Measurements from ENCODE around the gene GMPPA.

The GMPPA gene

GRCh38 chr2:219486380-219486959 is 12.2 kb upstream of the GMPPA start:
- DNase-seq (ENCODE audit: low spot score): no peak

- no peak for DNase-seq (ENCODE audit: low spot score)
Measured at GRCh38 chr2:219488149-219488843, 10.4 kb upstream of the GMPPA start.

GRCh38 chr2:219488844-219489194 is 9.9 kb upstream of the GMPPA start:
- no peak for DNase-seq (ENCODE audit: low spot score)

GRCh38 chr2:219489315-219489714 is 9.4 kb upstream of the GMPPA start:
- no peak for DNase-seq (ENCODE audit: low spot score)

GRCh38 chr2:219490186-219490585 is 8.5 kb upstream of the GMPPA start:
- no peak for DNase-seq (ENCODE audit: low spot score)

GRCh38 chr2:219490600-219491130 is 8.0 kb upstream of the GMPPA start:
- no peak for DNase-seq (ENCODE audit: low spot score)

- no peak for DNase-seq (ENCODE audit: low spot score)
Measured at GRCh38 chr2:219491278-219491963, 7.3 kb upstream of the GMPPA start.

- no peak for DNase-seq (ENCODE audit: low spot score)
Measured at GRCh38 chr2:219492575-219492974, 6.1 kb upstream of the GMPPA start.

GRCh38 chr2:219493086-219493485 is 5.6 kb upstream of the GMPPA start:
- DNase-seq (ENCODE audit: low spot score): no peak

GRCh38 chr2:219494952-219495530 is 3.6 kb upstream of the GMPPA start:
- DNase-seq (ENCODE audit: low spot score): no peak

- peak; percentile 65 for DNase-seq (ENCODE audit: low spot score)
Measured at GRCh38 chr2:219495531-219496122, 3.1 kb upstream of the GMPPA start.

GRCh38 chr2:219496247-219496824 is 2.4 kb upstream of the GMPPA start:
- DNase-seq (ENCODE audit: low spot score): no peak

GRCh38 chr2:219496825-219497494 is 1.7 kb upstream of the GMPPA start:
- DNase-seq (ENCODE audit: low spot score): no peak

GRCh38 chr2:219497495-219498279 is 1.0 kb upstream of the GMPPA start:
- peak; percentile 49 for DNase-seq (ENCODE audit: low spot score)

- no peak for DNase-seq (ENCODE audit: low spot score)
Measured at GRCh38 chr2:219499058-219499307, 292 bp downstream of the GMPPA start.

- DNase-seq (ENCODE audit: low spot score): no peak
Measured at GRCh38 chr2:219499555-219499954, 864 bp downstream of the GMPPA start.

- no peak for DNase-seq (ENCODE audit: low spot score)
Measured at GRCh38 chr2:219500135-219500534, 1.4 kb downstream of the GMPPA start.

- DNase-seq (ENCODE audit: low spot score): no peak
Measured at GRCh38 chr2:219501849-219502248, 3.2 kb downstream of the GMPPA start.

- DNase-seq (ENCODE audit: low spot score): no peak
Measured at GRCh38 chr2:219502618-219503017, 3.9 kb downstream of the GMPPA start.

GRCh38 chr2:219505585-219505984 is 6.9 kb downstream of the GMPPA start:
- no peak for DNase-seq (ENCODE audit: low spot score)

Measured in hematopoietic multipotent progenitor cell treated with erythropoietin and hydrocortisone succinate and interleukin-3 and kit ligand, for 17 days (in vitro differentiated cells).